ENCODE data around the gene CFAP99. TPM values are rescaled to one million over a fixed set of nuclear protein-coding genes. Genes with fewer than 3 reads are reported as not detected.

Gene CFAP99
- total RNA-seq, 1 experiment from 2014 or later, result not detected

- DNase-seq (ENCODE audit: low spot score), result no peak
Measured at GRCh38 chr4:2411786-2412510, 6.8 kb upstream of the CFAP99 start.

GRCh38 chr4:2412534-2412884 lies 6.2 kb upstream of the CFAP99 start:
- no peak for DNase-seq (ENCODE audit: low spot score)

GRCh38 chr4:2412885-2413716 lies 5.7 kb upstream of the CFAP99 start:
- peak; percentile 98 for DNase-seq (ENCODE audit: low spot score)

- no peak for DNase-seq (ENCODE audit: low spot score)
Measured at GRCh38 chr4:2413821-2414610, 4.7 kb upstream of the CFAP99 start.

GRCh38 chr4:2415213-2415612 lies 3.5 kb upstream of the CFAP99 start:
- no peak for DNase-seq (ENCODE audit: low spot score)

- DNase-seq (ENCODE audit: low spot score), result no peak
Measured at GRCh38 chr4:2415881-2416563, 2.7 kb upstream of the CFAP99 start.

GRCh38 chr4:2416564-2417225 lies 2.1 kb upstream of the CFAP99 start:
- DNase-seq (ENCODE audit: low spot score), result no peak

GRCh38 chr4:2417226-2417764 lies 1.5 kb upstream of the CFAP99 start:
- DNase-seq (ENCODE audit: low spot score), result no peak

GRCh38 chr4:2417765-2418649 lies 748 bp upstream of the CFAP99 start, which contains the start of gene ZFYVE28:
Gene ZFYVE28, minus strand, starts transcription at chr4:2418645. Its CDS starts 322 bp downstream, at chr4:2418323.
- no peak for DNase-seq (ENCODE audit: low spot score)

- DNase-seq (ENCODE audit: low spot score), result no peak
Measured at GRCh38 chr4:2419814-2420213, 1.1 kb downstream of the CFAP99 start.

- DNase-seq (ENCODE audit: low spot score), result no peak
Measured at GRCh38 chr4:2421928-2422327, 3.2 kb downstream of the CFAP99 start.

- DNase-seq (ENCODE audit: low spot score), result no peak
Measured at GRCh38 chr4:2423066-2423465, 4.3 kb downstream of the CFAP99 start.

GRCh38 chr4:2423695-2424094 lies 4.9 kb downstream of the CFAP99 start:
- no peak for DNase-seq (ENCODE audit: low spot score)

- no peak for DNase-seq (ENCODE audit: low spot score)
Measured at GRCh38 chr4:2424581-2424980, 5.8 kb downstream of the CFAP99 start.

- no peak for DNase-seq (ENCODE audit: low spot score)
Measured at GRCh38 chr4:2425386-2426068, 6.8 kb downstream of the CFAP99 start.

GRCh38 chr4:2426069-2426397 lies 7.3 kb downstream of the CFAP99 start:
- DNase-seq (ENCODE audit: low spot score), result no peak

GRCh38 chr4:2426711-2427275 lies 8.0 kb downstream of the CFAP99 start:
- no peak for DNase-seq (ENCODE audit: low spot score)

GRCh38 chr4:2427383-2428334 lies 8.9 kb downstream of the CFAP99 start:
- no peak for DNase-seq (ENCODE audit: low spot score)

All from A172 (cell line).